HUES64 (cell line): ENCODE results near the gene GOLGA6D.
"Not testable (repeated sequence)": the region's sequence is repeated elsewhere in the genome, so short reads cannot be mapped to it uniquely, and the experiment has no call there.

Experiments used
- H3K27ac ChIP-seq: 2 replicates; pipeline ENCODE4 v1.7.0; 2013; ENCODE audit warnings: low read depth, low read length, inconsistent platforms
- H3K27me3 ChIP-seq: 2 replicates; pipeline ENCODE4 v1.6.1; 2013; ENCODE audit warnings: mild to moderate bottlenecking, low read length; ENCODE audit not compliant: insufficient read depth
- H3K36me3 ChIP-seq: 2 replicates; pipeline ENCODE4 v1.6.1; 2013; ENCODE audit warnings: mild to moderate bottlenecking, low read length; ENCODE audit not compliant: insufficient read depth
- H3K4me1 ChIP-seq: 2 replicates; pipeline ENCODE4 v1.6.1; 2013; ENCODE audit warnings: mild to moderate bottlenecking, low read length, moderate library complexity; ENCODE audit not compliant: insufficient read depth
- H3K4me3 ChIP-seq: 2 replicates; pipeline ENCODE4 v1.5.1; 2013; ENCODE audit warnings: mild to moderate bottlenecking, low read length, moderate library complexity
- H3K9ac ChIP-seq: 2 replicates; pipeline ENCODE4 v1.6.1; 2013; ENCODE audit warnings: mild to moderate bottlenecking, low read depth, low read length
- H3K9me3 ChIP-seq: 2 replicates; pipeline ENCODE4 v1.6.1; 2013; ENCODE audit warnings: low read depth, low read length; ENCODE audit not compliant: insufficient read depth
- WGBS: fragments of 150-250, 120-280 bp; methylation state at CpG from one replicate; pipeline ENCODE4 v1.1.7; 2013; ENCODE audit warnings: missing lambda C conversion rate; 5-methylcytosine and 5-hydroxymethylcytosine counted together

The GOLGA6D gene

DNA sequence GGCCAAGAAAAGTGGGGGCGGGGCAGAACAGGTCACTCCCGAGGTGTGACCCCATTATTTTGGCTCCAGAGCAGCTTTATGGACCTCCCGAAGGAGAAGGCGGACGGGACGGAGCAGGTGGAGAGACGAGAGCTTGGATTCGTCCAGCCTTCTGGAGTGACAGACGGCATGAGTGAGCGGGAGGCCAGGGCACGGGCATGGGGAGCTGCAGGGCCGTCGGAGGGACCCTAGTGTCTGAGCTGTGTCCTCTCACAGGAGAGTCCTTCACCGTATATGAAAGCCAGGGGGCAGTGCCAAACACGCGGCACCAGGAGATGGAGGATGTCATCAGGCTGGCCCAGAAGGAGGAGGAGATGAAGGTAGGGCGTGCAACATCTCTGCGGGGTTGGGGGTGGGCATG lies 11.0 kb downstream of the GOLGA6D start:
- H3K9me3 ChIP-seq, H3K36me3 ChIP-seq, H3K9ac ChIP-seq, H3K27ac ChIP-seq, H3K4me1 ChIP-seq, H3K27me3 ChIP-seq, H3K4me3 ChIP-seq: not testable (repeated sequence)
- WGBS: 93% methylated on average over 5 of the region's 18 CpGs

DNA sequence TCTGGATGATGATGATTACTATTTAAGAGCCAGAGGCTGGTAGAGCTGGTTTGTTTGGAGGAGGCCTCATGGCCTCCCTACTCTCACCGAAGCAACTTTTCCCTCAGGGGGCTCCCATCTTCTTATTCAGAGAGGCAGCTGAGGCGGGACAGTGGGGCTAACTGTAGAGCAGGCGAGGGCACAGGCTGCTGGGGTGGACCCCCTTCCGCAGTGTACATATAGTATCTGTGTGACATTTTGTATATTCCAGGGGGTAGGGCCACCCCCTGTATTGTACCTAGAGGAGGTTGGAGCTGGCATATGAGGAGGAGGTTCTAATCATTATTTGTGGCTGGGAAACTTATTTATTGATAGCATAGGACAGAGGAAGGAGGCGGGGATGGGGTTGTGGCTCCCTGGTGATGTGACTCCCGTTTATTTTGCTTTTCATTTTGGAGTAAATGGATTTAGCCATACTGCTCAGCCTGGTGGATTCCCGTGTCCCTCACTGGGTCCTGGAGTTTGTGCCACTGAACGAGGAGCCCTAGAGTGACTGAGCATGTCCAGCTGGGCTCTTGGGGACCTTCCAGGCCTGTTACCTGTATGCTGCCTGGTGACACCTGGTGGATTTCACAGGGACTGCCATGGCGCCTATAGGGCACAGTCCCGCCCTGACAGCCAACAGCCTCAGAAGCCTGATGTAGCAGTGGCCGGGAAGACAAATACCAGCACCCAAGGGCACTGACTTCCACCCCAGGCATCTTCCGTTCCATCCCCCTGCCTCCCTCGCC lies 16.1 kb downstream of the GOLGA6D start:
- H3K4me1 ChIP-seq, H3K27me3 ChIP-seq, H3K27ac ChIP-seq, H3K9ac ChIP-seq, H3K4me3 ChIP-seq, H3K9me3 ChIP-seq, H3K36me3 ChIP-seq: not testable (repeated sequence)
- 11% methylated on average over 3 of the region's 13 CpGs for WGBS

DNA sequence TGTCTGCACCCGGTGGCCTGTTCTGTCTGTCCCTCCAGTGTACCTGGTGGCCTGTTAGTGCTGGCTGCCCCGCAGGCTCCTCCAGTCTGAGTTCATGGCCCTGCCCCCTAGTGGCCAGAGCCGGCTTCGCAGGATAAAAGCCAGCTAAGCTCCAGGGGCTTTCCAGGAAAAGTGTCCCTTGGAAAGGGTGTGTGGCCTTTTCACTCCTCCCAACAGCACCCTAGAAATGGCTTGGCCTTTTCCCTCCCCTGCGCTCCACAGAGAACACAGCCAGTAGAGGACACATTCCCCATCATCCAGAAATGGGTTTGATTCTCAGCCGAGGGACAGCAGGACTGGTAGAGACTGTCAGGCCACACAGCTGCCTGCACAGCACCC lies 16.7 kb downstream of the GOLGA6D start:
- not testable (repeated sequence) for H3K36me3 ChIP-seq, H3K9me3 ChIP-seq, H3K27ac ChIP-seq, H3K27me3 ChIP-seq, H3K4me1 ChIP-seq, H3K4me3 ChIP-seq, H3K9ac ChIP-seq
- 11% methylated on average over 3 of the region's 6 CpGs for WGBS

DNA sequence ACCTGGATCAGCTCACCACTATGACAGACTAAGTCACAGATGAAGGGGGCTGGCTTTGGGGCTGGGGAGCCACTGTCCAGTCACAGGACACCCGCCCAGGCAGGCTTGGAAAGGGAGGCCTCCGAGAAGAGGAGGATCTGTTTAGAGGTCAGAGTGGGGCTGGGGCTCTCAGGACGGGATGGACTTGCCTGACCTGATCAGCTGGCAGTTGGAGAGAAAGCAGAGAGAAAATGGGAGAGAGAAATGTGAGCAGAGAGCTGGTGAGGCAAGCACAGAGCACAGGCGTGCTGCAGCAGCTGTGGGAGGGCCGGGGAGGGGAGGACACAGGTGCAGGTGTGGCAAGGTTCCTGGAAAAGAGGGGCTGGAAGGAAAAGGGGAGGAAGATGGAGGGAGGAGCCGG lies 17.4 kb downstream of the GOLGA6D start:
- H3K4me3 ChIP-seq, H3K27me3 ChIP-seq, H3K9me3 ChIP-seq, H3K27ac ChIP-seq, H3K36me3 ChIP-seq, H3K4me1 ChIP-seq, H3K9ac ChIP-seq: not testable (repeated sequence)
- WGBS: 66% methylated on average over 5 of the region's 6 CpGs

DNA sequence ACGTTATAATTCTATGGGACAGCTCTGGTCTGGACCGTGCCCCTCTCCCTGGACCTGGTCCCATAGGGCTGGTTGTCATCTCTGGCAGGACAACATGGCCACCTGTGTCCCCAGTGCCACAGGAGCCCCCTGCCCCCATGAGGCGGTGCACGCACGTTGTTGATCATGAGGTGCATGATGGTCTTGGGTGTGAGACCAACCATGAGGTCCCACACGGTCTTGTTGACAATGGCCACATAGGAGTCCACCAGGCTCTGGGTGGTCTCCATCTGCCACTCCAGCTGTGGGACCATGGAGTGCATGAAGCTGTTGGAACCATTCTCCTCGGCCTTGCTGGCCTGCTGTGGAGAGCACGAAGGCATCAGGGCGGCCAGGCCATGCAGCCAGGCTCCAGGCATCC lies 19.7 kb downstream of the GOLGA6D start:
- H3K36me3 ChIP-seq: no peaks in the 10 kb centered on the region

DNA sequence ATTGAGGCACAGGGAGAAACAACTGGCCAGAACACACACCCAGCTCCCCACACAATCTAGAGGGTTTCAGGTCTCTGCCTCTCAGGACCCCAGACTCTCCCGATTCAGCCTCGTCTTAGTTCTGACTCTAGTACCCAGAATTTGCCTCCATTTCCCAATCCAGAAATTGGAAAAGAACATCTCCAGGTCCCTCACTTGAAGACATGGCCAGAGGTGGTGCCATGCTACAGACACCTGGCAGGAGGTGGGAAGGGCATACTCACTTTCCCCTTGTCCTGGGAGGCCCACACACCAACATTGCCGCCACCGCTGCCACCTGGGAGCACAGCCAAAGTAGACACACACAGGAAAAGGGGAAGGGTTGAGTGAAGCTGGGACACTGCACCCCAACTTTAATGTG lies 20.1 kb downstream of the GOLGA6D start:
- H3K4me3 ChIP-seq: not testable (repeated sequence)

More for the DNA sequence above, 19.7 kb downstream of the GOLGA6D start:
- Histone ChIP-seq H3K9ac (no peak overlapping the region), H3K27ac (no peak overlapping the region), H3K4me1 (no peaks in the 10 kb centered on the region), H3K9me3 (no peaks in the 10 kb centered on the region), H3K27me3 (no peaks in the 10 kb centered on the region), H3K4me3 (no peak overlapping the region)
- WGBS: 92% methylated on average over 9 of the region's 9 CpGs

DNA sequence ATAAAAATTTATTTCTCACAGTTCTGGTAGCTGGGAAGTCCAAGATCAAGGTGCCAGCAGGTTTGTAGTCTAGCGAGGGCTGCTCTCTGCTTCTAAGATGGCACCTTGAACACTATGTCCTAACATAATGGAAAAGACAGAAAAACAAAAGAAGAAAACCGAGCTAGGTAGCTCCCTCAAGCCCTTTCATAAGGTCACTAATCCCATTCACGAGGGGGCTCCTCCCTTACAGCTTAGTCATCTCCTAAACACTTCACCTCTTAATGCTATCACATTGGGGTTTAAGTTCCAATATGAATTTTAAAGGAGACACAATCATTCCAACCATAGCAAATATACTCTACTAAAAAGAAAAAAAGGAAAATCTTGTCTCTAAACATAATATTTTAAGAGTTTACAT lies 23.6 kb downstream of the GOLGA6D start:
- H3K4me3 ChIP-seq: no peak overlapping the region

More for the DNA sequence above, 20.1 kb downstream of the GOLGA6D start:
- not testable (repeated sequence) for H3K27ac ChIP-seq, H3K9me3 ChIP-seq, H3K36me3 ChIP-seq, H3K27me3 ChIP-seq, H3K9ac ChIP-seq, H3K4me1 ChIP-seq
- 97% methylated on average over 3 of the region's 4 CpGs for WGBS

DNA sequence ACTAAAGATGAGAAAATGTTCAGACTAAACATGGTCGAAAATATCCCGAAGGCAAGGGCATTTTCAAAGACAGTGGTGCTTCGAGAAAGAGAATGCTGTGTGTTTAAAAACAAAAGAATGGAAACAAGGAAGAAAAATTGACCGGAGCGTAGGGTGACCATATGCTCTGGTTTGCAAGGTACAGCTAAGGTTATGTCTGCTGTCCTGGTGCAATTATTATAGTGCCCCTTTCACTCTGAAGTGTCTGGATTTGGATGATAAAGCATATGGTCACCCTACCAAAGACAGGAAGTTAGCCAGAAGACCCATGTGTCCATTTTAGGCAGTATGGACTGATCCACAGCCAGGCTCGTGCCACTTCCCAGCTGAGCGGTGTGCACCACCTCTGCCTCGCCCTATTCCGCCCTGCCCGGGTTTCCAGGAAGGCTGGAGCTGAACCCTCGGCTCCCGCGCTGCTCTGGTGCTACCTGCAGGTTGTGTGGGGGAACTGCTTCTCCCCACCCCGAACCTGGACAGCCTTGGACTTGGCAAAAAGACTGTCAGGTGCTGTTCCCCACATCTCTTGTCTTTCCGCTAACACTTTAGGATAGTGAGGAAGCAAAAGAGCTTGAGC lies 25.2 kb downstream of the GOLGA6D start:
- WGBS: 44% methylated on average over 15 of the region's 15 CpGs

More for the DNA sequence above, 23.6 kb downstream of the GOLGA6D start:
- H3K4me1 ChIP-seq: no peaks in the 10 kb centered on the region
- no peak overlapping the region for H3K27ac ChIP-seq
- no peaks in the 10 kb centered on the region for H3K36me3 ChIP-seq
- H3K27me3 ChIP-seq: 0 out of 2 replicates have a peak, but pooled peaks cover 4% of the 10 kb centered on the region
- WGBS: 84% methylated on average over 3 of the region's 3 CpGs
- no peak overlapping the region for H3K9ac ChIP-seq
- no peaks in the 10 kb centered on the region for H3K9me3 ChIP-seq

DNA sequence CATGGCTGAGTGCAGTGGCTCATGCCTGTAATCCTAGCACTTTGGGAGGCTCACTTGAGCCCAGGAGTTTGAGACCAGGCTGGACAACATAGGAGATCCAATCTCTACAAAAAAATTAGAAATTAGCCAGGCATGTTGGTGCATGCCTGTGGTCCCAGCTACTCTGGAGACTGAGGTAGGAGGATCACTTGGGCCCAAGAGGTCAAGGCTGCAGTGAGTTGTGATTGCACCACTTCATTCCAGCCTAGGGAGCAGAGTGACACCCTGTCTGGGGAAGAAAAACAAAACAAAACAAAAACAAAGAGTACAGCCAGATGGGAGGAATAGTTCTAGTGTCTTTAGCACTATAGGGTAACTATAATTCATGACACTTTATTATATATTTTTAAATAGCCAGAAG lies 27.1 kb downstream of the GOLGA6D start:
- Histone ChIP-seq H3K36me3 (no peaks in the 10 kb centered on the region), H3K9ac (no peak overlapping the region), H3K9me3 (no peaks in the 10 kb centered on the region), H3K4me3 (no peak overlapping the region), H3K27me3 (0 out of 2 replicates have a peak, but pooled peaks cover 5% of the 10 kb centered on the region), H3K27ac (no peak overlapping the region), H3K4me1 (no peaks in the 10 kb centered on the region)

More for the DNA sequence above, 25.2 kb downstream of the GOLGA6D start:
- no peak overlapping the region for H3K27ac ChIP-seq
- H3K9me3 ChIP-seq: no peaks in the 10 kb centered on the region
- no peak overlapping the region for H3K9ac ChIP-seq
- H3K4me3 ChIP-seq: no peak overlapping the region
- H3K4me1 ChIP-seq: no peaks in the 10 kb centered on the region
- H3K27me3 ChIP-seq: 0 out of 2 replicates have a peak, but pooled peaks cover 5% of the 10 kb centered on the region
- no peaks in the 10 kb centered on the region for H3K36me3 ChIP-seq

DNA sequence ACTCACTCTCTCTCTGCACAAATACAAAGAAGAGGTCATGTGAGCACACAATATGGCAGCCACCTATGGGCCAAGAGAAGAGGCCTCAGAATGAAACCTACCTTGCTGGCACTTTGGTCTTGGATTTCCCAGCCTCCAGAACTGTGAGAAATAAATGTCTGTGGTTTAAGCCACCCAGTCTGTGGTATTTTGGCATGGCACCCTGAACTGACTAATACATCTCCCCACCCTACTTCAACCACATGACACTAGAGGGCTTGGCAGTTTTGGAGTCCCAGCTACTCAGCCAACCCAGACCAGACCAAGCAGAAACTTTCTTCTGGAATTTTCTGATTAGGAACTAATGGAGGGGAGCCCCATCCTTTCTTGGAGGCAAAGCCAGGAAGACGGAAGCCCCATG lies 29.9 kb downstream of the GOLGA6D start:
- not testable (repeated sequence) for H3K9ac ChIP-seq, H3K36me3 ChIP-seq, H3K4me1 ChIP-seq, H3K27me3 ChIP-seq, H3K27ac ChIP-seq, H3K9me3 ChIP-seq, H3K4me3 ChIP-seq
- WGBS: 100% methylated on average over 1 of the region's 1 CpG

DNA sequence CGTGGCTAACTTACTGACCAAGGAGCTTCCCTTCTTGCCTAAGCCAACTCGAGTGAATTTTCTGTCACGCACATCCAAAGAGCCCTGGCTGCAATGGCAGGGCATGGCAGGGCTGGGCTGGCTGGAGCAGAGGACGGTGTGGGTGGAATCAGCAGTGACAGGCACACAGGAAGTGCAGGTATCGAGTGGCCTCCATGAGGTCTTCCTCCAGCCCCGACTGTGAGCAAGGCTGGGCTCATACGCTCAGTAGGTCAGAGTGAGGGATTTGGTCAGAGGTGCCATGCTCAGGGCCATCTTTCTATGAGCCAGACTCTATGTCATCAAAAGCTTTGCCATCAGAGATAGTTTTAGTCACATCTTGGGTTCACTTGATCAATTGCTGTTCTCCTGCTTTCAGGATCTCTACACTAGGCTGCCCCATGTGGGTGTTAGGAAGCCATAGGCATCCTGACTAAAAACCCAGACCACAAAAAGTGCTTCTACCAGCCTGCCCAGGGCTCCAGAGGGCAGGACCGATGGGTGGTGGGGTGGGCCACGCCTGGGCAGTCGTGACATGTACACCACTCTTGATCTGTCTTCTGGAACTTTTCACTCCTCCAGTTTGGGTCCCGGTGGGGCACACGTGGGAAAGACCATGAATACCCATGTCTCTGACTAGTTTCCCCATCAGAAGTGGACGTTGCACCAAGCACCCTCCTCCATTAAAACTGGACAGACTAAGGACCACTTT lies 30.6 kb downstream of the GOLGA6D start:
- Histone ChIP-seq H3K4me1 (no peaks in the 10 kb centered on the region), H3K4me3 (no peak overlapping the region), H3K27me3 (0 out of 2 replicates have a peak, but pooled peaks cover 2% of the 10 kb centered on the region), H3K9me3 (no peaks in the 10 kb centered on the region), H3K9ac (no peak overlapping the region), H3K27ac (no peak overlapping the region), H3K36me3 (no peaks in the 10 kb centered on the region)
- 89% methylated on average over 13 of the region's 13 CpGs for WGBS
